ENCODE results near the gene GNG7.
"Not testable (repeated sequence)": the region's sequence is repeated elsewhere in the genome, so short reads cannot be mapped to it uniquely, and the experiment has no call there.

GNG7 gene

GRCh38 chr19:2478278-2478755 is 224.2 kb downstream of the GNG7 start:
- Mint-ChIP-seq H3K4me3 (peak overlapping the region; percentile 99), H3K27me3 (no peaks in the 10 kb centered on the region), H3K9me3 (ENCODE audit: low read depth) (peaks cover 4% of the 10 kb centered on the region)

GRCh38 chr19:2477732-2478191 is 224.7 kb downstream of the GNG7 start:
- H3K27ac Mint-ChIP-seq, result peak overlapping the region; percentile 89
- no peaks in the 10 kb centered on the region for H3K9me3 Mint-ChIP-seq (ENCODE audit: low read depth)
- peaks cover 23% of the 10 kb centered on the region for H3K4me1 Mint-ChIP-seq (ENCODE audit: low read depth)
- peaks cover 6% of the 10 kb centered on the region for H3K36me3 Mint-ChIP-seq
- no peaks in the 10 kb centered on the region for H3K27me3 Mint-ChIP-seq
- H3K4me3 Mint-ChIP-seq, result peak overlapping the region; percentile 99

More at GRCh38 chr19:2478278-2478755, 224.2 kb downstream of the GNG7 start:
- Mint-ChIP-seq H3K27ac (peak overlapping the region; percentile 89), H3K36me3 (peaks cover 9% of the 10 kb centered on the region), H3K4me1 (ENCODE audit: low read depth) (peaks cover 23% of the 10 kb centered on the region)

GRCh38 chr19:2477141-2477710 is 225.3 kb downstream of the GNG7 start:
- Mint-ChIP-seq H3K9me3 (ENCODE audit: low read depth) (no peaks in the 10 kb centered on the region), H3K36me3 (peaks cover 6% of the 10 kb centered on the region), H3K4me1 (ENCODE audit: low read depth) (peaks cover 23% of the 10 kb centered on the region), H3K27ac (peak overlapping the region; percentile 96), H3K27me3 (no peaks in the 10 kb centered on the region), H3K4me3 (peak overlapping the region; percentile 99)

- Mint-ChIP-seq H3K4me1 (ENCODE audit: low read depth) (peaks cover 23% of the 10 kb centered on the region), H3K27me3 (no peaks in the 10 kb centered on the region), H3K4me3 (peak overlapping the region; percentile 99), H3K9me3 (ENCODE audit: low read depth) (no peaks in the 10 kb centered on the region), H3K36me3 (peaks cover 6% of the 10 kb centered on the region), H3K27ac (peak overlapping the region; percentile 96)
Measured at GRCh38 chr19:2476451-2477140, 225.9 kb downstream of the GNG7 start.

- Mint-ChIP-seq H3K27me3 (no peaks in the 10 kb centered on the region), H3K4me1 (ENCODE audit: low read depth) (peaks cover 23% of the 10 kb centered on the region), H3K27ac (peak within 1 kb of the TSS; percentile 96), H3K9me3 (ENCODE audit: low read depth) (no peaks in the 10 kb centered on the region), H3K4me3 (peak within 1 kb of the TSS; percentile 99), H3K36me3 (peaks cover 6% of the 10 kb centered on the region)
Measured at GRCh38 chr19:2475702-2476450, 226.6 kb downstream of the GNG7 start, which contains the start of gene GADD45B. Gene GADD45B, plus strand, starts transcription at chr19:2476127. Its CDS starts 232 bp downstream, at chr19:2476359.

GRCh38 chr19:2475018-2475701 is 227.3 kb downstream of the GNG7 start:
- Mint-ChIP-seq H3K27ac (peak overlapping the region; percentile 86), H3K4me3 (peak overlapping the region; percentile 85), H3K9me3 (ENCODE audit: low read depth) (no peaks in the 10 kb centered on the region), H3K36me3 (peaks cover 6% of the 10 kb centered on the region), H3K27me3 (no peaks in the 10 kb centered on the region), H3K4me1 (ENCODE audit: low read depth) (peaks cover 23% of the 10 kb centered on the region)

GRCh38 chr19:2474232-2475017 is 228.1 kb downstream of the GNG7 start:
- Mint-ChIP-seq H3K4me1 (ENCODE audit: low read depth) (peaks cover 24% of the 10 kb centered on the region), H3K4me3 (peak overlapping the region; percentile 85), H3K36me3 (peaks cover 6% of the 10 kb centered on the region), H3K9me3 (ENCODE audit: low read depth) (no peaks in the 10 kb centered on the region), H3K27me3 (no peaks in the 10 kb centered on the region), H3K27ac (peak overlapping the region; percentile 86)

GRCh38 chr19:2469915-2470200 is 232.6 kb downstream of the GNG7 start:
- H3K36me3 Mint-ChIP-seq; H3K27ac Mint-ChIP-seq; H3K4me3 Mint-ChIP-seq; H3K27me3 Mint-ChIP-seq; H3K9me3 Mint-ChIP-seq (ENCODE audit: low read depth): not testable (repeated sequence)
- peaks cover 13% of the 10 kb centered on the region for H3K4me1 Mint-ChIP-seq (ENCODE audit: low read depth)

- no peaks in the 10 kb centered on the region for H3K9me3 Mint-ChIP-seq (ENCODE audit: low read depth)
- H3K4me3 Mint-ChIP-seq, result peak overlapping the region; percentile 46
- H3K4me1 Mint-ChIP-seq (ENCODE audit: low read depth), result peaks cover 11% of the 10 kb centered on the region
- no peak overlapping the region for H3K27ac Mint-ChIP-seq
- no peaks in the 10 kb centered on the region for H3K36me3 Mint-ChIP-seq
- no peaks in the 10 kb centered on the region for H3K27me3 Mint-ChIP-seq
Measured at GRCh38 chr19:2469102-2469914, 233.2 kb downstream of the GNG7 start.

GRCh38 chr19:2468596-2468995 is 233.9 kb downstream of the GNG7 start:
- Mint-ChIP-seq H3K4me3 (no peak overlapping the region), H3K9me3 (ENCODE audit: low read depth) (no peaks in the 10 kb centered on the region), H3K27me3 (no peaks in the 10 kb centered on the region), H3K36me3 (no peaks in the 10 kb centered on the region), H3K4me1 (ENCODE audit: low read depth) (peaks cover 8% of the 10 kb centered on the region), H3K27ac (no peak overlapping the region)

- H3K4me3 Mint-ChIP-seq, result no peak overlapping the region
- H3K27ac Mint-ChIP-seq, result no peak overlapping the region
- H3K9me3 Mint-ChIP-seq (ENCODE audit: low read depth), result no peaks in the 10 kb centered on the region
- H3K27me3 Mint-ChIP-seq, result no peaks in the 10 kb centered on the region
- H3K4me1 Mint-ChIP-seq (ENCODE audit: low read depth), result peaks cover 11% of the 10 kb centered on the region
- no peaks in the 10 kb centered on the region for H3K36me3 Mint-ChIP-seq
Measured at GRCh38 chr19:2464389-2464788, 238.1 kb downstream of the GNG7 start.

- H3K4me3 Mint-ChIP-seq; H3K27ac Mint-ChIP-seq; H3K4me1 Mint-ChIP-seq (ENCODE audit: low read depth); H3K36me3 Mint-ChIP-seq; H3K27me3 Mint-ChIP-seq; H3K9me3 Mint-ChIP-seq (ENCODE audit: low read depth): not testable (repeated sequence)
Measured at GRCh38 chr19:2463694-2464093, 238.8 kb downstream of the GNG7 start.

GRCh38 chr19:2462635-2463421 is 239.7 kb downstream of the GNG7 start:
- Mint-ChIP-seq H3K4me3 (no peak overlapping the region), H3K27ac (no peak overlapping the region), H3K4me1 (ENCODE audit: low read depth) (peaks cover 8% of the 10 kb centered on the region)

More at GRCh38 chr19:2462635-2463421, 239.7 kb downstream of the GNG7 start:
- Mint-ChIP-seq H3K27me3 (no peaks in the 10 kb centered on the region), H3K9me3 (ENCODE audit: low read depth) (no peaks in the 10 kb centered on the region), H3K36me3 (no peaks in the 10 kb centered on the region)

All from activated naive CD8-positive, alpha-beta T cell (primary cell).